IPS DF 4.7 (cell line): ENCODE data around the gene PAX8.
"Not testable (repeated sequence)": the region's sequence is repeated elsewhere in the genome, so short reads cannot be mapped to it uniquely, and the experiment has no call there.

ENCODE experiments used
- DNase-seq: peaks from one replicate; pipeline ENCODE4 v3.0.0-alpha.2; 2013; ENCODE audit warnings: low spot score; ENCODE audit errors: extremely low read depth

Gene PAX8

DNA sequence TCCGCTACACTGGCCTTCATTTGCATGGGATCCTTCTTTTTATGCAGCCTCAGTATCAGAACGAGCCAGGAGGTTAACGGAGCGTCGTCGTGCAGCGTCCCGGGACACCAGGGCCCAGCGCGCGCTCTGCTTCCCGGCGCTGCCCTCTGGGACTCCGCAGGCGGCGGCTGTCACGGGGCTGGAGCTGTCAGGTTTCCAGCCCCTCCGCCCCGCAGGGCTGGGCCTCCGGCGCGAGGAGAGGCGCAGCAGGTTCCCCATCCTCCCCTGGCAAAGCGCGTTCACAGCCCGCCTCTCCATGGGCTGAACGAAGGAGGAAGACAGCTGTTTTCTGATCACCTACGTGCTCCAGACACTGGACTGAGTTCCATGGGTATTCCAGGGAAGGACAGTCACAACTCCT, 12.5 kb upstream of the PAX8 start:
- DNase-seq: no peak

DNA sequence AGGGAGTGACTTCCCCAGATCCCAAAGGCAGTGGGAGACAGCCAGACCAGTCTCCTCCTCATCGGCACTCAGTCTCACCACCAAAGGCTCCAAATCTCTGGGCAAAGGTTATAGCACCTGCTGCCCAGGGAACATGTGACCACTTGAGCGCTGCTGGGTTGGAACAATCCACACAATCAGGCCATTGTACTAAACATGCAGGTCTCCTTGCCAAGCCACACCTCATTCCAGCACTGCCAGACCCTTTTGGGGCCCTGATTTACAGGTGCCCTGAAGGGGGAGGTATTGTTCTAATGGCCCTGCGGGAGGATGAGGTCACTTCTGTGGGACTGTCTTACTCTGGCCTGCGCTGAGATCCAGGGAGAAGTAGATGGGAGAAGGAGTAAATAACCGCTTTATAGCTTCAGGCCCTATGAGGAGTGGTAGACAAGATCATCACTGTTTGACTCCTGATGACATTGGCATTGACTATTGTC, 10.0 kb upstream of the PAX8 start:
- not testable (repeated sequence) for DNase-seq

DNA sequence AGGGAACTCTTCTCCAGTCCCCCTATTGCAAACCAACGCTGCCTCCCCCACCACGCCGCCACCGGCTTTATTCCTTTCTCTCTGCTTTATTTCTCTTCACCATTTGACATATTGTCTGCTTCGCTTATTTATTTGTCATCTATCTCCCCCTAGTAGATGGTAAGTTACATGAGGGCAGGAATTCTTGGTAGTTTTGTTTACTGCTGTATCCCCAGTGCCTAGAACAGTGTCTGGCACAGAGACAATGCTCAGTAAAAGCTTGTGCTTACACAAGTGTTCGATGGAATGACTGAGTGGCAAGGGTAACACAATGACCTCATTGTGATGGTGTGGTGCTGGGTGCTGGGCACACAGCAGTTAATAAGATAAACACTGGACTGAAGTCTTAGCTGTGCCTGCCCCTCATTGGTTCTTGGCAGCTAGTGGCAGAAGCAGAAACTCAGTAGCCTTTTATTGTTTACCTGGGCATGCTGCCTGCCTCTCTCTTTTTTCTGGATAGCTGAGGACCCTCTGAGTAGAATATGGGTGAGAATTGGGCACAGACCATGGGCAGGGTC, 9.5 kb upstream of the PAX8 start:
- DNase-seq: not testable (repeated sequence)

DNA sequence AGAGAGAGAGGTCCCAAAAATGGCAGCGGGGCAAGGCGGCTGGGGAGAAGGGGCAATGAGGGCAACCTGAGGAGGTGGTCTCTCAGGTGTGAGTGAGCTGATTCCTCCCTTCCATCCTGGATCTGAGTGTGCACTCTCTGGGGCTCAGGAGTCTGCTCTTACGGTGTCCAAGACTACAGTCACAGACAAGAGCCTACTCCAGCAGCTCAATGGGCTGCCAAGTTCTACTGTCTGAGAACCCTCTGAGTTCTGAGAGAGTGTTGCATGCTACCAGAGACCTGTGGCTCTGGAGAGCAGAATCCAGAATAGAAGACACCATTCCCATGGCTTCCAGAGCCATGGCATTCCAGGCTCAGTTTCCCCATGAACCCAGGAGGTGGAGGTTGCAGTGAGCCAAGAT, 7.1 kb upstream of the PAX8 start:
- no peak for DNase-seq

DNA sequence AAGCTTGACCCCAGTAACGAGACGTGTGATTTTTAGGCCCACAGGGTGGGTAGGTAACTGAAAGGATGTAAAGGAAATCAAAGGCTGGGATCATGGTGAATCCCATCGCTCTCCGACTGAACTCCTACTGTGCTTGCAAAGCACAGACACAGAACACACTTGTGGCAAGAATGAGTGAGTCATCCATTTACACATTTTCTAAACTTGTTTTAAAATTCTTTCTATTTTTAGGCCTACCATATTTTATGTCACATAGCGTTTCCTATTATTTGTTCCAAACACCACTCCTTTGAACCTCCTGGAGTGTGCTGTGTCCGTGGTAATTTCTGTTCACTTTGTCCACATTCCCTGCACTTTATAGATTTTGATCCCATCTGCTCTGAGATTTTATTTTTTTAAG, 6.3 kb upstream of the PAX8 start:
- DNase-seq: not testable (repeated sequence)

DNA sequence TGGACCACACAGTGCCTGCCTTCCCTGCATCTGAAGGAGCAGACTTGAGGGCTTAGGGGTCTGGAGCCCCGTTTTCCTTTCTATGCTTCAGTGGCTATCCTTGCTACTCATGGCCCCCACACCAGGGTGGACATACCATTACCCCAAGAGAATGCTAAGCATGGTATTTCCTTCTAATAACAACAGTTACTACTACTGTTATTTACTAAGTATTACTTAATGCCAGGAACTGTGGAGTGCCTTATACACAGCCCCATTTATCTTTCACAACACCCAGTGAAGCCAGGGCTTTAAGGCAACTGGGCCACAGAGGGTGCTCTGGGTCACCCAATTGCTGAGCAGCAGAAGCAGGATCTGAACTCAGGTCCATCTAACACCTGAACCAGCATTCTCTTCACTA, 5.8 kb upstream of the PAX8 start:
- no peak for DNase-seq

DNA sequence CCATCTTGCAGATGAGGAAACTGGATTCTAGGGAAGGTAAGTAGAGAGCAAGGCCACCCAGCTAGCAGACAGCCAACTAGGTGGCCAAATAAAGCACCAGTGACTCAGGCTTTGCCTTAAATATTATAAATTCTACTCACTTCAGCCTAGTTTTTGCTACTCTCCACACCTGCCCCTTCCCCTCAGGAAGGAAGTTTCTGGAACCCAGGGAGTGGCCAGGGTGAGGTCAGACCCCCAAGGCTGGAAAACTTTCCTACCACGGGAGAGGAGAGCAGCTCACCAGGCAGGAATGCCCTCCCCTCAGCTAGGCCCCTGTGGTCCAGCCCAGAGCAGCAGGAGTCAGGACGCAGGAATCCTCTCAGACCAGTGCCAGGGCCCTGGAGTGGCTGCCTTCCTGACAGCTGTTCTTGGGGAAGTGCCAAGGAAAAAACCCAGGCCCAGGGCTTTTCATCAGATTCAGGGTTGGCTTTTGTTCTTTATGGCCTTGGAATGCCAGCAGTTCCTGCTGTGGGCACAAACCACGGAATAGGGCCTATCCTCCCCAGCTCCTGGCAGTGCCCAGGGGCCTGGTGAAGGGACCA, 5.1 kb upstream of the PAX8 start:
- no peak for DNase-seq

DNA sequence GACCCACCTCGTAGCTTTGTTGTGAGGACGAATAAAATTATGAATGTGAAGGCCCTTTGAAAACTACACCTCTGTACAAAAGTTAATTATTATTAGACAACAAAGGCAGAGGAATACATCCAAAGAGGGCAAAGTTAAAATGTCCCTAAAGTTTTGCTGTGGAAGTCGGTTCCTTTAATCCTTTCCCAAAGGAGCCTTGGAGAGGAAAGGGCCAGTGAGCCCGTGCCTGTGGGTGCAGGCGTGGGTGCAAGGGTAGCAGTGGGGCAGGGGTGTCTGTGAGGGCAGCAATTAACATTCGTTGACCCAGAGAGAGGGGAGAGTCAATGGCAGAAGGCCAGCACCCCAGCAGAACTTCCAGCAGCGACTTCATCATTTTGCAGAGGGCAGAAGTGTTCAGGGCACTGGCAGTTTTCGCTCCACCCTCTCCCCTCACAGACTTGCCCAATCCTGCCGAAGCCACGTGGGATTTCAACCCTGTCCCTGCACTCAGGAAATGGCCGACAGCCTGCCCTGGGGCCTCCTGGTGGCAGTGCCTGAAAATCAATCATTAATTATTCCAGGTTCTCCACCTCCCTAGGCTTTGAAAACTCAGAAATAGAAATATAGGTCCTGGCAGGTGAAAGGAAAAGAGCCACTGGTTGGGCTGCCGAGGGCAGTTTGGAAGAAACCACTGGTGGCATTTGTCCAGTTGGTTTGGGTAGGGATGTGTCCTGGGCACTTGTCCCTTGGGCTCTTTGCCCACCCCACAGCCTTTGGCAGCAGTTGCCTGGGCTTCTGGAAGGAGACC, 4.2 kb upstream of the PAX8 start:
- DNase-seq: no peak

DNA sequence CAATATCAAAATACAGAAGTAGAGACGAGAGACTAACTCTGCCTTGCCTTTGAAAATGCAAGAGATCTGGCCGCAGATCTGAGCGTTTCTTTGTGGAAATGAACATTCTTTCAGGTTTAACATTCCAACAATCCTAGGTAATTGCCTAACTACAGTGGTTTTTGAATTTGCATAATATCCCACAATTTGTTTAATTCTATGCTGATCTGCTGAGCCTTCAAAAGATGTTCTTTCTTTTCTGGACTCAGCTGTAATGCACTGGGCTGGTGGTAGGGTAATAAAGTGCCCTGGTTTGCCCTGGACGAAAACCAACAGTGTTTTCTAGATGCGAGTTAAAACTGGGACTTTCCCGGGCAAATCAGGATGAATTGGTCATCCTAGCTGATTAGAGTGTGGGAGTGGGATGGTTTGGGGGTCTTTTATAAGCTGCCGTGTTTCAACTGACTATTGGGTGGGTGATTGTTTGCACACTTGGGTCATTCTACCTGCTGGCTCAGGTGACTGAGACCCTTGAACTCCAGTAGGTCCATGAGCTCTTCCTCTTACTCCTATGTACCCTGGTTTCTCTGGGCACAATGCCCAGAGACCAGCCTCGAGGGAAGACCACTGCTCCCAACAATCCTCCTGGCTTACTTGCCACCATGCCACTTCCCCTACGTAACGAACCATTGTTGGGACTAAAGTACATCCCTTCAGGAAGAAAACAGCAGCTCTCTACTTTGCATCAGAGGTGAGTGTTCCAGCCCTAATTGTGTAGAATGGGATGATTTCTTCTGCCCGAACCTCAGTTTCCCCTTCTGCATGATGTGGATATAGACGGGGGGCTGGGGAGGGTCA, 3.4 kb upstream of the PAX8 start:
- no peak for DNase-seq

DNA sequence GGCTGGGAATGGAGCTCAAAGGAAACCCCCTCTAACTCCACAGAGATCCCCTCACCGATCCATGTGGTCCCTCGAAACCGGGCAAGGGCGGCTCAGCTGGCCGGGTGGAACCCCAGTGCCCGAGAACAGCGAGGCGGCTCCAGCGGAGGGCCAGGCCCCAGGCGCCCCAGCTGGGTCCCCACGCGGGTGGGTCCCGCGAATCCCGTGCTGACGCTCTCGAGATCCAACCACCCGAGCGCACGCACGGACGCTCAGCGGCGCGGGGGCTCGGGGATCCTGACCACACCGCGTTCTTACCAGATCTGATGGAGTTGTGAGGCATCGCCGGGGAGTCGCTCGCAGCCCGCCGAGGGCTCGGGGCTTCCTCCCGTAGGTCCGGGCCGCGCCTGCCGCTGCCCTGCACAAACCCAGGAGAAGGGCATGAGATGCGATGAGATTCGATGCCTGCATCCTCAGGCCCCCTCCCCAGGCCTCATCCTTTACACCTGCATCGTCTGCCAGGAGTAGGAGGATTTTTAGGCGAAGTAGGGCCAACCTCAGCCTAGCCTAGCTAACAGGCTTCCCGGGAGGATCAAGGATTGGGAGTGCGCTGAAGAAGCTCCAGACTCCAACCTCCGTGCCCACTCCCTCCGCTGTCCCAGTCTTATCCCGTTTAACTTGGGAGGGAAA, 514 bp downstream of the PAX8 start:
- no peak for DNase-seq

DNA sequence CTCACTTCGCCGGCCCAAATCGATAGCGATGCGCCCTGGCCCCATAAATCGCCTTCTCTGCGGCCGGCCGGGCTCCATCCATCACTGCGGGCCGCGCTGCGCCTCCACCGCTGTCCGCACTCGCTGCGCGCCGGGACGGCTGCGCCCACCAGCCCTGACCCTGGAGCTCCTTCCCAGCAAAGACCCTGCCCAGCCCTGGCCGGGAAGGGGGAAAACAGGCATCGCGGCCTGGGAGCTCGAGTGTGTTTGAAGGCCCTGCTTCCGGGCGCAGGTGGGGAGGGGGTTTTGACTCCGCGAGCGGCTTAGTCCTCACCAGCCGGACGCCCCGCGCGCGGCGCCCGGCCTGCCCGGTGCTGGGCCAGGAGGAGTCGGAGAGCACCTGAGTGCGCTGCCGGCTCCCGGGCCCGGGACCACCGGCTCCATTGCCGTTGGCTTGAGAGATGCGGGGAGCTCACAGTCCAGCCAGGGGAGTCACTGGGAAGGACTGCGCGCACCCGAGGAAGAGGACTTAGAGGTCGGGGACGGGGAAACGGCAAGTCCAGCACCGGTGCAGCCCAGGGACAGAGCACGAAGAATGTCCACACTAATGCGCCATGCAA, 1.1 kb downstream of the PAX8 start:
- no peak for DNase-seq

DNA sequence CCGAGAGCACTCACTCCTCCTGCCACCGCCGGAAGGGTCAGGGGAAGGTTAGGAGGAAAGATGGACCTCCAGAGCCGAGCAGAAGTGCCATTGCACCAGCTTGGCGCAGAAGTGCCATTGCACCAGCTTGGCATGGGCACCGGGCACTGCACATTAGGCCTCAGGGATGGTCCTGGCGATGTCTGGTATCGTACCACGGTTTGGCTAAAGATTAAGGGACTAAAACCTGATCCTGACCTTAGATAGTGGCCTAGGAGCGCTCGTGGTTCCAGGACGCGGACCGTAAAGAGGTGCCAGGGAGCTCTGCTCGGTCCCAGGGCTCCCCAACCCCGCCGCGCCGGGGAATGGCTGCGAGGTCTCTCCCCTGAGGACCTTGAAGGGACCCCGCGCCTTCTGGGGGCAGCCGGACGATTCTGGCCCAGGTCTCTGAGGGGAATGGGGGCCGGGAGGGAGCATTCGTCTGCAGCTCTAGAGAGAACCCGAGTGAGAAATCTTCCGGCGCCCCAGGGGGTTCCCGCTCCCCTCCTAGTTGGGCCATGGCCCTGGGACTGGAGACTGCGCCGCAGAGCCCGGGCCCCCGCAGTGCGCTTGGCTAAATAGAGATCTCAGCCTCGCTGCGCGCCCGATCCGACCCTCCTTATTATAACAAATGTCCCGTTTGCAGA, 1.8 kb downstream of the PAX8 start:
- DNase-seq: no peak

DNA sequence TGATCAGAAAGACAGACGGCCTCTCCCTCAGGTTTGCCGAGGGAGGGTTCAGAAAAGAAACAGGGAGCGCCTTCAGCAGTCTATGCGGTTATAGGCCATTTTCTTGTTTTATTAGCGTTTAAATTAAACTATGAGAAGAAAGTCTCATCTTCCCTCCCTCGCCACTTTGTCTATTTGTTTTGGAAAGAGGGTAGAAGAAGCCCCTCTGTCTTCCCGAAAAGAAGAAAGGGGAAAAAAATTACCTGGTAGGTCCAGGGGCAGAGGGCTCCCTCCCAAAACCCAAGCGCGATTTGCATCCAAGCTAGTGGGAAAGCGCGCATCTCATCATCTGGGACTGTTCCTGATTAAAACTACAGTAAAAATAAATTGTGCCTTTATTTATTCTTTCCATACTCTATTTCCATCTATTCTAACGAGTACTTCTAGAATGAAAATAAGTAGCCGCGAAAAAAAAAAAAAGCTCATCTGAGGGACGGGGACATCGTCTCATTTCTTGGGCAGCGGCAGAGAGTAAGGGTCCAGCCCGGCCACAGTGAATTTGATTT, 2.4 kb downstream of the PAX8 start:
- no peak for DNase-seq

DNA sequence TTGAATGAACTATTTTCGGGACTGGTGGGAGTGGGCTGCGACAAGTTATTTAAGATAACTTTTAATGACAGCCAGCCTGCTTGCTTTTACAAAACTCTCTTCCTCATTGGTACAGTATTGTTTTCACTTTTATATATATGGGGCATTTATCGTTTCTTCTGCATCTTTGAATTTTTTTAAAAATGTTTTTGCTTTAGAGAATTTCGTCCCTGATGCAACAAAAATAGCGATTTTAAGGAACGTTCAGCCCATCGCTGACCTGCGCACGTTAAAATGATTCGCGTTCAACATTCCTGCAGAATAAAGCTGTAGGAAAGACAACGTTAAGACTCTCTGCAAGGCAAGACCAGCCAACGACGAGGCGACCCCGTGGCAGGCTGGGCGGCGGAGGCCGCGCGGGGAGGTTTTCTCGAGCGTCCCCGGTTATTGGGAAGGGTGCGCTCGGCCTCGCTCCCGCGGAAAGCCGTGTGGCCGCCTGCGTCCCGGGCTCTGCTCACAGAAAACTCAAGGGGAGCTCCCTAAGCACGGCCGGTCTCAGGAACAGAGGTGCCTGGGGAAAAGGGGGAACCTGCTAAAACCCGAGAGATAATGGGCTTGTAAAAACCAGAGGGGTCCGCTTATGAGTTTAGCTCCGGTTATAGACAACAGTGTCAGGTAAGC, 3.0 kb downstream of the PAX8 start:
- DNase-seq: no peak

DNA sequence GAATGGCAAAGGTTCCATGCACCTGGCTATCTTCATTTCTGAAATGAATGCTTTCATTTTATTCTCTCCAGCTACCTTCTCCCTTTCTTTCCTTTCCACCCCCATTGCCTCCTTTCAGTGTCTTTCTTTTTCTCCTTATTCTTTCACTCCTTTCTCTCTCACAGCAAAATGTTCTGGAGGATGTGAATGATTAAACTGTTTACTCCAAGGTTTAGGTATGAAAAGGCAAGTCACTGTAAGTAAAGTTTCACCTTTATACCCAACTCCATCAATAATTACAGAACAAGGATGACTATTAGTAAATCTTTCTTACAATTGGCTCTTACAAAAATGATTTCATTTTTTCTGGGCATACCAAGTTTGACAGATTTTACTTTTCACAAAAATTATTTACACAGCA, 4.3 kb downstream of the PAX8 start:
- no peak for DNase-seq

DNA sequence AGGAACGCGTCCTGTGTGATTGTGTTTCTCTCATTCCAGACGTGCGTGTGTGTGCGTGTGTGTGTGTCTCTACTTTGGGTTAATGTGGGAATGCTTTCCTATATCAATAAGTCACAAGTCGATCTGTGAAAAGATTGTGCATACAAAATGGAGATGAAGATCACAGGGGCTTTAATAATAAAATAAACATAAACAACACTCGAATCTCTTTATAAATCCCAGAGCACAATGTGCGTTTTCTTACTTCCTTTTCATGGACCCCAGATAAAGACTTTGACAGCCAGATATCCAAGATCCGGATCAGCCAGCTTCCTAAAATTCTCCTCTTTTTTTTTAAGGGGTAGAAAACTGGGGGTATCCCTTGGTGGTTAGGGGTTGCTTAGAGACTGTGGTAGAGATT, 4.7 kb downstream of the PAX8 start:
- no peak for DNase-seq

DNA sequence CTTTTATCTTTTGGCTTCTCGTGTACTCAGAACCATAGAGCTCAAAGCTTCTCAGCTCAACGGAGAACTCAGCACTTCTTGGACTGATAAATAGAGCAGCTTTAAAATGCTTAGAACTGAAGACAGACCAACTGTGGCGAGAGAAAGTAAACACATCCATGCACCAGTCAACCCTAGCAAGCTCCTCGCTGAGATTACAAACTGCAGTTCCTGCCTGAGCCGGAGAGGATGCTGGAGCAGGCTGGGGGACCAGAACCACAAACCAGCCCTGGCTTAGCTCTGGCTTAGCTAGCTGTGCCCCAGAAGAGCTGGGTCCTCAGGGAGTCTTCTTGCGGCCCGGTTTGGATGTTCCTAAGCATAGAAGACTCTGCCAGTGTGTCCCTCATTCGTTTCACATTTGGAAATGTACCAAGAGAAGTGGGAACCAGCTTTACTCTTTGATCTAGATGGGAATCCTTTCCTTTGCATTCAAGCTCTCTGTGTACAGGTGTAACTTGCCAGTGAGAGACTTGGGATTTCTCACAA, 5.6 kb downstream of the PAX8 start:
- no peak for DNase-seq

DNA sequence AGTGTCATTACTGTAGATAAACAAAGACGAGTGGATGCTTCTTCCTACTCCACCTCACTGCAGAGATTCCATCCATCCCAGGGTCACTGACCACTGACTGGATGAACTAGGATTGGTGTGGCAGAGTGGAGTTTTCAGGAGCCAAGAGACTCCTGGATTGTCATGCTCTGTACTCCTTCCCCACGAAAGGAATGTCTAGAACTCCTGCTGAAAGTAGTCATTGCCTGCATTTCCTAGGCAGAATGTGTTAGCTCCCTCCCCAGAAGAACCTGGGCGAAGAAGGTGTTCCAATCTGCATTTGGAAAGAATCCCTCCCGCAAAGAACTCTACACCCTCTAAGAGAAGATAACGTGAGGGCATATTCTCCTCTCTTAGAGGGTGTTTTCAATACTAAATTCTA, 6.2 kb downstream of the PAX8 start:
- DNase-seq: no peak

DNA sequence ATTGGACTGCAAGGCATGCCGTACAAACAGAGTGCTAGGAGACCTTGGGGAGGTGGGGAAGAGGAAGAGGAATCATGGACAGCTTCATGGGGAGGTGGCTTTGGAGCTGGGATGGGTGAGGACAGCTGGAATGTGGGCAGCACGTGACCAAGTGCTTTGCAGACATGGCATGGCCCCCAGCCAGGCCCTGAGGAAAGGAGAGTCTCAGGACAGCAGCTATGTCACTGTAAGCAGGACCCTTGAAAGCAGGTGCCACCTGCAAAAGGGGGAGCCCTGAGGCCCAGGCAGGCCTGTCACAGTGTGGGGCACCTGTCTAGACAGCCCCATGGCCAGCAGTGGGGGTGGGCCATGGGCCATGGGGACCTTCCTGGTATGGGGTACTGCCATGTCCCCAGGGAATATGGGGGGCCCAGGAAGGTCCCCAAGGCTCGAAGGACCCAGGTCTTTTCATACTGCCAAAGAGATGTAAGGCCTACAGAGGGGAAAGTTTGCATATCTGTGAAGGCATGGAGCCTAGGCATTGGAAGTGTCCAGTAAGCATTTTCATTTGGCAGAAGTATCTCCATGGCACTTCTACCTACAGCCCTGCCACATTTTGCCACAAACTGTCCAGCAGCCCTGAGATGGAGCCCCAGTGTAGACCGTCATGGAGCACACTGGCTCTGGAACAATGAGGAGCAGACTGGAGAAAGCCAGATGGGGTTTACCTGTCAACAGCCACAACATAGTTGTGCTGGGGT, 9.9 kb downstream of the PAX8 start:
- no peak for DNase-seq
